Cardiac fibroblast (primary cell): Measurements from ENCODE around the gene MAD1L1.

Source experiments
- DNase-seq, 2 donors: peaks; one replicate each; pipeline versions ENCODE4 v3.0.0 to v3.0.0-alpha.2; 2010; ENCODE audit warnings: low read depth in 2 of 2
- H3K4me3 ChIP-seq, 2 donors: replicated peaks in 1 of 2; 1 replicate in 1 of 2; 2 replicates in 1 of 2; pipeline ENCODE4 v1.5.1; 2011; ENCODE audit warnings: low read depth in 2 of 2, low read length in 2 of 2, mild to moderate bottlenecking in 2 of 2, moderate library complexity in 1 of 2
- CTCF ChIP-seq: IDR thresholded peaks from one replicate; pipeline ENCODE4 v1.5.1; 2011; ENCODE audit warnings: low read depth, mild to moderate bottlenecking, low read length, inconsistent platforms

Gene MAD1L1

GRCh38 chr7:2259480-2259879 is 26.7 kb upstream of the MAD1L1 start:
- H3K4me3 ChIP-seq, result no peak overlapping the region
- TF ChIP-seq CTCF, result no peak
- no peak for DNase-seq

GRCh38 chr7:2258661-2259365 is 26.1 kb upstream of the MAD1L1 start:
- DNase-seq, result no peak
- H3K4me3 ChIP-seq, result no peak overlapping the region
- TF ChIP-seq CTCF, result no peak

- no peak for DNase-seq
- TF ChIP-seq CTCF, result no peak
- H3K4me3 ChIP-seq, result no peak overlapping the region
Measured at GRCh38 chr7:2257651-2258050, 24.9 kb upstream of the MAD1L1 start.

- H3K4me3 ChIP-seq, result no peak overlapping the region
- DNase-seq, result no peak
- TF ChIP-seq CTCF, result no peak
Measured at GRCh38 chr7:2257046-2257551, 24.4 kb upstream of the MAD1L1 start.

GRCh38 chr7:2256306-2257045 is 23.7 kb upstream of the MAD1L1 start:
- H3K4me3 ChIP-seq, result no peak overlapping the region
- DNase-seq, result no peak
- no peak for TF ChIP-seq CTCF

- DNase-seq, result no peak
- TF ChIP-seq CTCF, result no peak
- H3K4me3 ChIP-seq, result no peak overlapping the region
Measured at GRCh38 chr7:2255145-2256139, 22.7 kb upstream of the MAD1L1 start.
